HCT116 (cell line): ENCODE results near the gene CD99. TPM values are rescaled to one million over a fixed set of nuclear protein-coding genes. Genes with fewer than 3 reads are reported as not detected.

Experiments
- ATAC-seq: fragments of 200-7000 bp; cut with Tn5 transposase; 2 replicates; pipeline ENCODE4 v1.9.1; 2020; ENCODE audit warnings: mild to moderate bottlenecking, moderate library complexity
- BruUV-seq: library from RNA; stranded (reverse); fragments of 400-500 nt; replicated peaks from 2 replicates; lab custom pipeline; 2021; lab: Mats Ljungman, UMichigan
- CTCF ChIA-PET: fragments of 300-600 bp; sonication (Branson Sonifier 250); formaldehyde crosslinking; loops from one replicate; lab custom pipeline; 2021; ENCODE audit warnings: antibody characterized with exemption; lab: Charles Lee
- POLR2A ChIA-PET: fragments of 300-600, 350-600 bp; sonication (Branson Sonifier 250); formaldehyde crosslinking; loops from one replicate; lab custom pipeline; 2021; ENCODE audit warnings: antibody characterized with exemption; lab: Charles Lee
- RAD21 ChIA-PET, 2 experiments: fragments of 300-600 bp; sonication (Branson Sonifier 250); formaldehyde crosslinking; loops; one replicate each; lab custom pipeline; 2023; ENCODE audit warnings: low total read pairs in 2 of 2; ENCODE audit not compliant: uncharacterized antibody in 2 of 2, unreplicated experiment in 2 of 2, low non-redundant PET in 1 of 2; lab: Charles Lee
- DNase-seq: peaks from one replicate; pipeline ENCODE4 v3.0.0-alpha.2; 2010; ENCODE audit warnings: low read depth, low spot score
- H2AFZ ChIP-seq: fragments of 200-600 bp; shearing (Covaris generic), sonication (generic); 2 replicates; pipeline ENCODE4 v1.6.1; 2017; ENCODE audit warnings: low read depth, mixed run types, mixed read lengths, antibody characterized with exemption, low read length; ENCODE audit not compliant: poor library complexity, severe bottlenecking
- H3K27ac ChIP-seq: 2 replicates; pipeline ENCODE4 v1.5.1; 2012; ENCODE audit warnings: low read depth, low read length
- H3K27me3 ChIP-seq: fragments of 200-600 bp; sonication (generic); 2 replicates; pipeline ENCODE4 v1.6.1; 2016; ENCODE audit warnings: mixed run types, low read length, mixed read lengths; ENCODE audit not compliant: insufficient read depth
- H3K36me3 ChIP-seq, 2 experiments: fragments of 200-500 bp in 1 of 2; fragments of 200-600 bp in 1 of 2; sonication (Bioruptor generic) in 1 of 2; sonication (generic) in 1 of 2; 2 replicates each; pipeline versions ENCODE4 v1.5.1 to v1.6.1; 2014 to 2016; ENCODE audit warnings: low read length in 2 of 2, inconsistent platforms in 1 of 2, mixed read lengths in 1 of 2, mixed run types in 1 of 2; ENCODE audit not compliant: insufficient read depth in 2 of 2, control insufficient read depth in 1 of 2
- H3K4me1 ChIP-seq, 2 experiments: fragments of 200-600 bp in 1 of 2; sonication (generic) in 1 of 2; 2 replicates each; pipeline versions ENCODE4 v1.5.1 to v1.6.1; 2012 to 2017; ENCODE audit warnings: low read length in 2 of 2, inconsistent platforms in 1 of 2, mild to moderate bottlenecking in 1 of 2, mixed read lengths in 1 of 2, mixed run types in 1 of 2, moderate library complexity in 1 of 2; ENCODE audit not compliant: insufficient read depth in 2 of 2, control insufficient read depth in 1 of 2
- H3K4me2 ChIP-seq: fragments of 200-600 bp; sonication (generic); 2 replicates; pipeline ENCODE4 v1.6.1; 2017; ENCODE audit warnings: mixed run types, low read length, mixed read lengths
- H3K4me3 ChIP-seq, 2 experiments: fragments of 200-600 bp in 1 of 2; sonication (generic) in 1 of 2; replicated peaks in 1 of 2; 2 replicates each; pipeline ENCODE4 v1.5.1; 2011 to 2016; ENCODE audit warnings: low read length in 2 of 2, control low read depth in 1 of 2, low read depth in 1 of 2, mild to moderate bottlenecking in 1 of 2, mixed read lengths in 1 of 2, mixed run types in 1 of 2
- H3K79me2 ChIP-seq: fragments of 200-600 bp; sonication (generic); 2 replicates; pipeline ENCODE4 v1.6.1; 2017; ENCODE audit warnings: mild to moderate bottlenecking, mixed run types, low read length, moderate library complexity, mixed read lengths; ENCODE audit not compliant: insufficient read depth
- H3K9ac ChIP-seq: fragments of 200-600 bp; sonication (generic); 2 replicates; pipeline ENCODE4 v1.6.1; 2016; ENCODE audit warnings: low read length, mixed read lengths
- H3K9me2 ChIP-seq: fragments of 200-600 bp; sonication (generic), shearing (Covaris generic); 2 replicates; pipeline ENCODE4 v1.6.1; 2017; ENCODE audit warnings: mixed run types, mild to moderate bottlenecking, moderate library complexity; ENCODE audit not compliant: insufficient read depth
- H3K9me3 ChIP-seq, 2 experiments: fragments of 200-500 bp in 1 of 2; fragments of 200-600 bp in 1 of 2; sonication (Bioruptor generic) in 1 of 2; sonication (generic) in 1 of 2; 2 replicates each; pipeline ENCODE4 v1.6.1; 2014 to 2017; ENCODE audit warnings: low read length in 2 of 2, mixed read lengths in 2 of 2, inconsistent platforms in 1 of 2, low read depth in 1 of 2, mild to moderate bottlenecking in 1 of 2, mixed run types in 1 of 2, moderate library complexity in 1 of 2; ENCODE audit not compliant: control insufficient read depth in 1 of 2, insufficient read depth in 1 of 2
- H4K20me1 ChIP-seq: fragments of 200-600 bp; sonication (generic), shearing (Covaris generic); 2 replicates; pipeline ENCODE4 v1.6.1; 2017; ENCODE audit warnings: mixed run types, mild to moderate bottlenecking, moderate library complexity; ENCODE audit not compliant: insufficient read depth
- CBX3 ChIP-seq: IDR thresholded peaks from 2 replicates; pipeline ENCODE4 v1.6.1; 2012; ENCODE audit warnings: low read depth
- CEBPB ChIP-seq: IDR thresholded peaks from 2 replicates; pipeline ENCODE4 v1.6.1; 2012; ENCODE audit warnings: low read depth
- EGR1 ChIP-seq: IDR thresholded peaks from 2 replicates; pipeline ENCODE4 v1.6.1; 2012; ENCODE audit warnings: low read depth
- ELF1 ChIP-seq: IDR thresholded peaks from 2 replicates; pipeline ENCODE4 v1.6.1; 2012; ENCODE audit warnings: low read depth, borderline replicate concordance
- EZH2phosphoT487 ChIP-seq: fragments of 200-600 bp; IDR thresholded peaks from 2 replicates; pipeline ENCODE4 v1.6.1; 2018; ENCODE audit warnings: antibody characterized with exemption, borderline replicate concordance
- FOSL1 ChIP-seq: IDR thresholded peaks from 2 replicates; pipeline ENCODE4 v1.6.1; 2012; ENCODE audit warnings: low read depth
- JUND ChIP-seq: IDR thresholded peaks from 2 replicates; pipeline ENCODE4 v1.6.1; 2012
- POLR2A ChIP-seq: IDR thresholded peaks from 2 replicates; pipeline ENCODE4 v1.7.0; 2011; ENCODE audit warnings: borderline replicate concordance; ENCODE audit not compliant: insufficient read depth, insufficient read length; ENCODE audit errors: extremely low read depth
- POLR2AphosphoS5 ChIP-seq: IDR thresholded peaks from 2 replicates; pipeline ENCODE4 v1.6.1; 2011; ENCODE audit warnings: mild to moderate bottlenecking, low read depth, low read length, moderate library complexity
- RAD21 ChIP-seq: IDR thresholded peaks from 2 replicates; pipeline ENCODE4 v1.6.1; 2012; ENCODE audit warnings: low read depth, mild to moderate bottlenecking
- SIN3A ChIP-seq: IDR thresholded peaks from 2 replicates; pipeline ENCODE4 v1.6.1; 2012; ENCODE audit warnings: low read depth
- SP1 ChIP-seq: IDR thresholded peaks from 2 replicates; pipeline ENCODE4 v1.6.1; 2012; ENCODE audit warnings: low read depth
- SRF ChIP-seq: IDR thresholded peaks from 2 replicates; pipeline ENCODE4 v1.6.1; 2012; ENCODE audit warnings: low read depth
- YY1 ChIP-seq: IDR thresholded peaks from 2 replicates; pipeline ENCODE4 v1.6.1; 2011; ENCODE audit warnings: low read length, low read depth, moderate library complexity, mild to moderate bottlenecking; ENCODE audit not compliant: insufficient replicate concordance; ENCODE audit errors: extremely low read depth
- ZFX ChIP-seq: fragments of 450-650 bp; IDR thresholded peaks from 2 replicates; pipeline ENCODE4 v1.6.1; 2017
- ZNF274 ChIP-seq: fragments of 200-500 bp; sonication (Bioruptor generic); IDR thresholded peaks from 2 replicates; pipeline ENCODE4 v1.6.1; 2014; ENCODE audit warnings: mild to moderate bottlenecking, low read depth, low read length, inconsistent platforms
- intact Hi-C: fragments of 100-400 bp; cut with micrococcal nuclease; formaldehyde crosslinking; loops from 2 replicates; pipeline ENCODE4 v1.10.0; 2022
- total RNA-seq: library from RNA; stranded (reverse); gene quantifications from one replicate; pipeline ENCODE4 v1.2.1, GENCODE V29; 2021; ENCODE audit not compliant: unreplicated experiment
- TF ChIP-seq, protein P1 (sequence below): IDR thresholded peaks from 2 replicates; pipeline ENCODE4 v1.6.1; 2012
- TF ChIP-seq, protein P2 (sequence below), 3 experiments: fragments of 200-600 bp in 1 of 3; sonication (generic) in 1 of 3; IDR thresholded peaks in 2 of 3; conservative IDR thresholded peaks in 1 of 3; 2 replicates each; pipeline ENCODE4 v1.5.1; 2012 to 2017; ENCODE audit warnings: low read depth in 2 of 3, low read length in 2 of 3, antibody characterized with exemption in 1 of 3, borderline replicate concordance in 1 of 3, control low read depth in 1 of 3, mild to moderate bottlenecking in 1 of 3, mixed read lengths in 1 of 3, mixed run types in 1 of 3, moderate library complexity in 1 of 3; ENCODE audit not compliant: insufficient read depth in 1 of 3
- TF ChIP-seq, protein P3 (sequence below): IDR thresholded peaks from 2 replicates; pipeline ENCODE4 v1.6.1; 2011; ENCODE audit warnings: mild to moderate bottlenecking, low read length, moderate library complexity; ENCODE audit not compliant: insufficient replicate concordance; ENCODE audit errors: extremely low read depth
- TF ChIP-seq, protein P4 (sequence below): IDR thresholded peaks from 2 replicates; pipeline ENCODE4 v1.6.1; 2012

CD99 gene
- total RNA-seq, 1 experiment from 2014 or later: 59.6 TPM

DNA sequence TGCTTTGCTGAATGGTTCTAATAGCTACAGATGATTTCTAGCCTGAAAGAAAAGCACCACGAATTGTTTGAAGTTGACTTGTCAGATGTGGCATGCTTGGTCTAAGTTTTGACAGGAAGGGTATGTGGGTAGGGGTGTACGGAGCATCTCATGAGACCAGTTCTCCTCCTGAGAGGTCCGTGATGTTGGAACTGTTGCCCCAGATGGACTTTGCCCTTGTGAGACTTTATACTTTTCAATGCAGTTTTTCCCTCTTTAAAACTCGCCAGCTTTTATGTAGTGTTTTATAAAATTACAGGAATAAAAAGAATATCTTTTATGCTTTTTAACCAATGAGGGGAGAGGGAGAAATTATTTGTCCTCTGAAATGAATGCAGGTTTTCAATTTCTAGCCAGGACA lies 44.2 kb downstream of the CD99 start:
- Histone ChIP-seq H3K4me2 (no peak overlapping the region), H3K36me3 (0 out of 4 replicates have a peak, but pooled peaks cover 0 to 6% of the 10 kb centered on the region in 2 experiments), H3K4me3 (no peak overlapping the region), H3K9me2 (no peaks in the 10 kb centered on the region), H3K9me3 (no peaks in the 10 kb centered on the region), H2AFZ (no peak overlapping the region), H3K4me1 (no peaks in the 10 kb centered on the region), H3K27ac (no peak overlapping the region), H3K9ac (no peak overlapping the region), H3K27me3 (no peaks in the 10 kb centered on the region), H3K79me2 (no peaks in the 10 kb centered on the region), H4K20me1 (no peaks in the 10 kb centered on the region)
- ATAC-seq (no peak), DNase-seq (no peak)
- intact Hi-C loops: no loop called here
- POLR2A ChIA-PET: no interaction called here
- TF ChIP-seq, protein P1, sequence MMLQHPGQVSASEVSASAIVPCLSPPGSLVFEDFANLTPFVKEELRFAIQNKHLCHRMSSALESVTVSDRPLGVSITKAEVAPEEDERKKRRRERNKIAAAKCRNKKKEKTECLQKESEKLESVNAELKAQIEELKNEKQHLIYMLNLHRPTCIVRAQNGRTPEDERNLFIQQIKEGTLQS: no peak
- TF ChIP-seq ZFX (no peak), CBX3 (no peak), POLR2AphosphoS5 (no peak), EZH2phosphoT487 (no peak), SIN3A (no peak), CEBPB (no peak), EGR1 (no peak), YY1 (no peak), JUND (no peak), SP1 (no peak), FOSL1 (no peak), ZNF274 (no peak), SRF (no peak), ELF1 (no peak), RAD21 (no peak), POLR2A (no peak)
- TF ChIP-seq, protein P2, sequence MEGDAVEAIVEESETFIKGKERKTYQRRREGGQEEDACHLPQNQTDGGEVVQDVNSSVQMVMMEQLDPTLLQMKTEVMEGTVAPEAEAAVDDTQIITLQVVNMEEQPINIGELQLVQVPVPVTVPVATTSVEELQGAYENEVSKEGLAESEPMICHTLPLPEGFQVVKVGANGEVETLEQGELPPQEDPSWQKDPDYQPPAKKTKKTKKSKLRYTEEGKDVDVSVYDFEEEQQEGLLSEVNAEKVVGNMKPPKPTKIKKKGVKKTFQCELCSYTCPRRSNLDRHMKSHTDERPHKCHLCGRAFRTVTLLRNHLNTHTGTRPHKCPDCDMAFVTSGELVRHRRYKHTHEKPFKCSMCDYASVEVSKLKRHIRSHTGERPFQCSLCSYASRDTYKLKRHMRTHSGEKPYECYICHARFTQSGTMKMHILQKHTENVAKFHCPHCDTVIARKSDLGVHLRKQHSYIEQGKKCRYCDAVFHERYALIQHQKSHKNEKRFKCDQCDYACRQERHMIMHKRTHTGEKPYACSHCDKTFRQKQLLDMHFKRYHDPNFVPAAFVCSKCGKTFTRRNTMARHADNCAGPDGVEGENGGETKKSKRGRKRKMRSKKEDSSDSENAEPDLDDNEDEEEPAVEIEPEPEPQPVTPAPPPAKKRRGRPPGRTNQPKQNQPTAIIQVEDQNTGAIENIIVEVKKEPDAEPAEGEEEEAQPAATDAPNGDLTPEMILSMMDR (IDR thresholded peaks at IDR 0.05 in 2 of 3, conservative IDR thresholded peaks at IDR 0.05 in 1 of 3; ENCODE audit: borderline replicate concordance in 1 of 3, insufficient read depth in 1 of 3, low read depth in 2 of 3, low read length in 2 of 3): no peak
- TF ChIP-seq, protein P3, sequence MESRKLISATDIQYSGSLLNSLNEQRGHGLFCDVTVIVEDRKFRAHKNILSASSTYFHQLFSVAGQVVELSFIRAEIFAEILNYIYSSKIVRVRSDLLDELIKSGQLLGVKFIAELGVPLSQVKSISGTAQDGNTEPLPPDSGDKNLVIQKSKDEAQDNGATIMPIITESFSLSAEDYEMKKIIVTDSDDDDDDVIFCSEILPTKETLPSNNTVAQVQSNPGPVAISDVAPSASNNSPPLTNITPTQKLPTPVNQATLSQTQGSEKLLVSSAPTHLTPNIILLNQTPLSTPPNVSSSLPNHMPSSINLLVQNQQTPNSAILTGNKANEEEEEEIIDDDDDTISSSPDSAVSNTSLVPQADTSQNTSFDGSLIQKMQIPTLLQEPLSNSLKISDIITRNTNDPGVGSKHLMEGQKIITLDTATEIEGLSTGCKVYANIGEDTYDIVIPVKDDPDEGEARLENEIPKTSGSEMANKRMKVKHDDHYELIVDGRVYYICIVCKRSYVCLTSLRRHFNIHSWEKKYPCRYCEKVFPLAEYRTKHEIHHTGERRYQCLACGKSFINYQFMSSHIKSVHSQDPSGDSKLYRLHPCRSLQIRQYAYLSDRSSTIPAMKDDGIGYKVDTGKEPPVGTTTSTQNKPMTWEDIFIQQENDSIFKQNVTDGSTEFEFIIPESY: no peak
- TF ChIP-seq, protein P4, sequence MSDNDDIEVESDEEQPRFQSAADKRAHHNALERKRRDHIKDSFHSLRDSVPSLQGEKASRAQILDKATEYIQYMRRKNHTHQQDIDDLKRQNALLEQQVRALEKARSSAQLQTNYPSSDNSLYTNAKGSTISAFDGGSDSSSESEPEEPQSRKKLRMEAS: no peak
- RAD21 ChIA-PET: no interaction called here
- no TSS peak for BruUV-seq
- CTCF ChIA-PET: no interaction called here
